IMR-90 (cell line): ENCODE measurements around the gene TMEM26.

Experiments used
- CEBPB ChIP-seq: IDR thresholded peaks from 2 replicates; pipeline ENCODE4 v1.6.1; 2012; ENCODE audit warnings: low read depth, low read length, improper control_type of control experiment
- NFE2L2 ChIP-seq: fragments of 150-350 bp; IDR thresholded peaks from 2 replicates; pipeline ENCODE4 v1.6.1; 2016; ENCODE audit warnings: low read depth, mild to moderate bottlenecking, low read length
- POLR2A ChIP-seq: IDR thresholded peaks from 2 replicates; pipeline ENCODE4 v1.6.1; 2012; ENCODE audit warnings: mild to moderate bottlenecking, low read depth, low read length
- RFX5 ChIP-seq: IDR thresholded peaks from 2 replicates; pipeline ENCODE4 v1.8.0; 2012; ENCODE audit warnings: low read depth, mild to moderate bottlenecking, low read length, moderate library complexity
- TF ChIP-seq, protein P1 (sequence below): conservative IDR thresholded peaks from 2 replicates; pipeline ENCODE4 v1.5.1; 2012; ENCODE audit warnings: mild to moderate bottlenecking, low read depth, low read length, improper control_type of control experiment
- TF ChIP-seq, protein P2 (sequence below): fragments of 150-350 bp; IDR thresholded peaks from 2 replicates; pipeline ENCODE4 v1.6.1; 2016; ENCODE audit warnings: low read depth, mild to moderate bottlenecking, low read length, moderate library complexity, borderline replicate concordance

DNA sequence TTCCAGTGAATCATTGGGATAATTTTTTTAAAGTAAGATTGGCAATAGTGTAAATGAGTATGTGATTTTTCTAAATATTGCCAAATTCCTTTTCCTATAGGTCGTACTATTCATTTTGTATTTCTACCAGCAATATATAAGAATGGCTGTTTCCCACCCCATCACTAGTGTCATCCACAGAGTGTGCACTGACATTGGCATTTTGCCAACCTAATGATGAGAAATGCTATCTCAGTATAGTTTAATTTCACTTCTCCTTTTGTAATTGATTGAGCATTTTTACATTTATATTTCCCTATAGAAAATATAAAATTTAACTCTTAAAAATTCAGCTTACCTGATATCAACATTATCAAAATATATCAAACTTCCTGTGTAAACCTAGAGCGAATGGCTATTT lies 17.6 kb upstream of the TMEM26 start:
- TF ChIP-seq RFX5 (no peak), NFE2L2 (no peak), POLR2A (no peak), CEBPB (no peak)
- TF ChIP-seq, protein P1, sequence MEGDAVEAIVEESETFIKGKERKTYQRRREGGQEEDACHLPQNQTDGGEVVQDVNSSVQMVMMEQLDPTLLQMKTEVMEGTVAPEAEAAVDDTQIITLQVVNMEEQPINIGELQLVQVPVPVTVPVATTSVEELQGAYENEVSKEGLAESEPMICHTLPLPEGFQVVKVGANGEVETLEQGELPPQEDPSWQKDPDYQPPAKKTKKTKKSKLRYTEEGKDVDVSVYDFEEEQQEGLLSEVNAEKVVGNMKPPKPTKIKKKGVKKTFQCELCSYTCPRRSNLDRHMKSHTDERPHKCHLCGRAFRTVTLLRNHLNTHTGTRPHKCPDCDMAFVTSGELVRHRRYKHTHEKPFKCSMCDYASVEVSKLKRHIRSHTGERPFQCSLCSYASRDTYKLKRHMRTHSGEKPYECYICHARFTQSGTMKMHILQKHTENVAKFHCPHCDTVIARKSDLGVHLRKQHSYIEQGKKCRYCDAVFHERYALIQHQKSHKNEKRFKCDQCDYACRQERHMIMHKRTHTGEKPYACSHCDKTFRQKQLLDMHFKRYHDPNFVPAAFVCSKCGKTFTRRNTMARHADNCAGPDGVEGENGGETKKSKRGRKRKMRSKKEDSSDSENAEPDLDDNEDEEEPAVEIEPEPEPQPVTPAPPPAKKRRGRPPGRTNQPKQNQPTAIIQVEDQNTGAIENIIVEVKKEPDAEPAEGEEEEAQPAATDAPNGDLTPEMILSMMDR = no peak
- TF ChIP-seq, protein P2, sequence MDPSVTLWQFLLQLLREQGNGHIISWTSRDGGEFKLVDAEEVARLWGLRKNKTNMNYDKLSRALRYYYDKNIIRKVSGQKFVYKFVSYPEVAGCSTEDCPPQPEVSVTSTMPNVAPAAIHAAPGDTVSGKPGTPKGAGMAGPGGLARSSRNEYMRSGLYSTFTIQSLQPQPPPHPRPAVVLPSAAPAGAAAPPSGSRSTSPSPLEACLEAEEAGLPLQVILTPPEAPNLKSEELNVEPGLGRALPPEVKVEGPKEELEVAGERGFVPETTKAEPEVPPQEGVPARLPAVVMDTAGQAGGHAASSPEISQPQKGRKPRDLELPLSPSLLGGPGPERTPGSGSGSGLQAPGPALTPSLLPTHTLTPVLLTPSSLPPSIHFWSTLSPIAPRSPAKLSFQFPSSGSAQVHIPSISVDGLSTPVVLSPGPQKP = no peak
